Left lobe of liver (tissue), 2 donors: ENCODE results near the gene C11orf16. TPM values are rescaled to one million over a fixed set of nuclear protein-coding genes. Genes with fewer than 3 reads are reported as not detected.
"Not testable (repeated sequence)": the region's sequence is repeated elsewhere in the genome, so short reads cannot be mapped to it uniquely, and the experiment has no call there.

Experiments
- ATAC-seq: fragments of 200-7000 bp; cut with Tn5 transposase; one replicate; pipeline ENCODE4 v1.9.1; 2020; ENCODE audit warnings: mild to moderate bottlenecking, moderate library complexity
- DNase-seq: peaks from one replicate; pipeline ENCODE4 v3.0.0-alpha.2; 2020; ENCODE audit warnings: low spot score
- total RNA-seq: library from RNA; stranded (reverse); gene quantifications from one replicate; pipeline ENCODE4 v1.2.1, GENCODE V29; 2021
- donor health status: DM: no; HTN: no; CAD: no; lungs with moderate emphysema.
- donor health status: DM: no; HTN: yes; CAD: no.

C11orf16 gene
- total RNA-seq, 1 donor from 2014 or later: not detected

DNA sequence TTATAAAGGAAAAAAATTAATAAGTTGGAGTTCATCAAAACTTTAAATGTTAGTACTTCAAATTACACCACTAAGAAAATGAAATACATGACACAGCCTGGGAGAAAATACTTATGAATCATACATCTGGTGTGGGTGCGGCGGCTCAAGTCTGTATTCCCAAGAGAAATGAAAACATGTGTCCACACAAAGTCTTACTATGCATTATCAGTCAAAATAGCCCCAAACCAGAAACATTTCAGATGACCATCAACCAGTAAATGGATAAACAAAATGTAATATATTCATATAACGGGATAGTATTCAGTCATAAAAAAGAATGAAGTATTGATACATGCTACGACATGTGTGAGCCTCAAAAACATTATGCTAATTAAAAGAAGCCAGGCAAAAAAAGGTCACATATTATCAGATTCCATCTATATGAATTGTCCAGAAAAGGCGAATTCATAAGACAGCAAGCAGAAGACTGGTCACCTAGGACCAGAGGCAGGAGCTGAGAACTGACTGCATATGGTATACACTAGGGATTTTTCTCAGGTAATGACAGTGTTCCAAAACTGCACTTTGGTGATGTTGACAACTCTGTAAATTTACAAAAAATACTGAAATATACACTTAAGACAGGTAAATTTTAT lies 27.1 kb downstream of the C11orf16 start:
- ATAC-seq: no peak

DNA sequence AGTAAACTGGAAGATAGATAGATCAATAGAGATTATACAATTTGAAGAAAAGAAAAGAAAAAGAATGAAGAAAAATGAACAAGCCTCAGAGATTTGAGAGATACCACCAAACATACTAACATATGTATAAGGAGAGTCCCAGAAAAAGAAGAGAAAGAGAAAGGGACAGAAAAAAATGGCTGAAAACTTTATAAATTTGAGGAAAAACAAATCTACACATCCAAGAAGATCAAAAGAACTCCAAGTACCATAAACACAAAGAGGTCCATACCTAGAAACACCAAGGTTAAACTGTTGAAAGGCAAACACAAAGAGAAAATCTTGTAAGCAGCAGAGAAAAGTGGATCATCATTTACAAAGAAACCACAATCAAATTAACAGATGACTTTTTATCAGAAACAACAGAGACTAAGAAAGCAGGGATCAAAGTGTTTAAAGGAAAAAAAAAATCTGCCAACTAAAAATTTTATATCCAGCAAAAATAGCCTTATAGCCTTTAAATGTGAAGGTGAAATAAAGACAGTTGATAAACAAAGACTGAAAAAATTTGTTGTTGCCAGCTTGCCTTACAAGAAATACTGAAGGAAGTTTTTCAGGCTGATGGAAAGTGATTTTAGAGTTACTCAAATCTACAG lies 33.5 kb downstream of the C11orf16 start:
- no peak for ATAC-seq
- no peak for DNase-seq

More for the DNA sequence above, 27.1 kb downstream of the C11orf16 start:
- DNase-seq: no peak

DNA sequence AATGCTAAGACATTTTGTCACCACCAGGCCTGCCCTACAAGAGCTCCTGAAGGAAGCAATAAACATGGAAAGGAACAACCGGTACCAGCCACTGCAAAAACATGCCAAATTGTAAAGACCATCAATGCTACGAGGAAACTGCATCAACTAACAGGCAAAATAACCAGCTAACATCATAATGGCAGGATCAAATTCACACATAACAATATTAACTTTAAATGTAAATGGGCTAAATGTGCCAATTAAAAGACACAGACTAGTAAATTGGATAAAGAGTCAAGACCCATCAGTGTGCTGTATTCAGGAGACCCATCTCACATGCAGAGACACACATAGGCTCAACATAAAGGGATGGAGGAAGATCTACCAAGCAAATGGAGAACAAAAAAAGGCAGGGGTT lies 41.6 kb downstream of the C11orf16 start:
- DNase-seq, ATAC-seq: not testable (repeated sequence)

DNA sequence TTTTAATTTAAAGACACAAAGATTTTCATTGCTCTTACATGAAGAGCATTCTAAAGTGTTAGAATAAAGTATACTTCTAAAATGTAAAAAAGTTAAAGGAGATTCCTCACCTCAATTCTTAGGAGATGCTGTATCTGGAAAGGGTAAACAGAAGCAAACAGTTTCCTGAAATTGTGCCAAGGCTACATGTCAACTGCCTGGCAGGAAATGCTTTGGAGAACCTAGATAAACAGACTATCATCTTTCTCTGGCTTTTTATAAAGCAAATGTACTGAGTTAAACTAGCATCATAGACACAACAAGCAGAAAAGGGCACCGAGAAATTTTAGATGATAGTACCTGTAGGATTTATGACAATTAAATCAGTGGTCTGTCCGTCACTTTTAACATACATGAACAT lies 46.4 kb downstream of the C11orf16 start:
- ATAC-seq (no peak), DNase-seq (no peak)

DNA sequence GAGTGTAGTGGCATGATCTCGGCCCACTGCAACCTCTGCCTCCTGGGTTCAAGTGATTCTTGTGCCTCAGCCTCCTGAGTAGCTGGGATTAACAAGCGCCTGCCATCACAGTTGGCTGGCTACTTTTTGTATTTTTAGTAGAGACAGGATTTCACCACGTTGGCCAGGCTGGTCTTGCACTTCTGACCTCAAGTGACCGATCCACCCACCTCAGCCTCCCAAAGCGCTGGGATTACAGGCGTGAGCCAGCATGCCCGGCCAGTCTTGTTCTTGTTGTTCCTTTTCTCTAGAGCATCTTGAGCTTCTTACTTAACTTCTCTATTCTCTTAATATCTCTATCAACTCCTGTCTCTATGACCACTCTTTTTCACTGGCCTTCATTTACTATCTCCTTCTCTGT lies 51.2 kb downstream of the C11orf16 start:
- DNase-seq, ATAC-seq: not testable (repeated sequence)

DNA sequence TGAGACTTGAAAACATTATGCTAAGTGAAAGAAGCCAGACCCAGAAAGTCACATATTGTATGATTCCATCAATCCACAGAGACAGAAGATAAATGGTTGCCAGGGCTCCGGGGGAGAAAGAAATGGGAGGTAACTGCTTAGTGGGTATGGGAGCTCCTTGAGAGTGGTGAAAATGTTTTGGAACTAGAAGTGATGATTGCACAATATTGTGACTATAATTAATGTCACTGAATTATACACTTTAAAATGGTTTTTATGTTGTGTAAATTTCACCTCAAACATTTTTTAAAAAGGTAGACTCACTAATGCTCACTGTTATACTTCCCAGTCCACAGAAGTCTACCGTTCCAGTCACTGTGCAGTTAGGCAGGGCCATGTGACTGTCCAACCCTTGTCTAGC lies 54.0 kb downstream of the C11orf16 start:
- DNase-seq (no peak), ATAC-seq (no peak)

DNA sequence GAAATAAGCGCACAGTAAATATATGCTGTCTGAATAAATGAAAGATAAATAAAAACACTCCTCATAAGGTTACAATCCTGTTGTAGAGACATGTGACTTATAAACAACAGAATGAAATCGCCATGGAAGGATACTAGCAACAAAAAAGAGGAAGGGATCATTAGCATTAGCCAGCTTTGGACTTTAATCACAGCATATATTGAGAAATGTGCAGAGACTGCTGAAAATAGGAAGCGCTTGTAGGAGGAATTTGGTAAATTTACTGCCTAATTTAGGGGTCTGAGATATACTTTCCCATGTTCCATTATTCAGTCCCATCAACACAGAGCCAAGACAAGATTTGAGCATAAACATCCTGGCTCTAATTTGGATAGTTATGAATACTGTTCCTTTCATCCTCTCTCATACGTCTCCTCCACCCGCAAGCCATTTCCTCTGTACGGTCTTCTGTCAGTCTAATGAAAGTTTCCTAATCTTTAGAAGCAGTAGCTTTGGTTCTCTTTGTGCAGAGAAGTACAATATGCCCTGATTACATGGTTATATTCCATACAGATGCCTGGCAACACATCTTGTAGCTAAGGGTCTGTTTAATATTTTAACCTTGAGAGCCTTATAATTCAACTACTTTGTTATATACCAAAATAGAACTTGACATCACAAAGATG lies 58.9 kb downstream of the C11orf16 start:
- no peak for DNase-seq
- no peak for ATAC-seq

DNA sequence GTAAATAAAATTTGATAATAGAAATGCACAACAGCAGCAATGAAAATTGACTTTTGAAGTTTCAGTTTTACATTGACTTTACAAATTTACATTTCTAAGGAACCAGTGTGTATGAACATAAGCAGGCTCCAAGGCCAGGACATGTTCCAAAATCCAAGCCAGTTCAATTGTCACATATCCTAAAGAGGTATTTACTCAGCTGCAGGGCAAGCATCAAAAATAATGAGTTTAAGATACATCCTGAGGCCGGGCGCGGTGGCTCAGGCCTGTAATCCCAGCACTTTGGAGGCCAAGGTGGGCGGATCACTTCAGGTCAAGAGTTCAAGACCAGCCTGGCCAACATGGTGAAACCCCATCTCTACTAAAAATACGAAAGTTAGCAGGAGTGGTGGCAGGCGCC lies 60.8 kb downstream of the C11orf16 start:
- ATAC-seq: no peak
- DNase-seq: no peak

DNA sequence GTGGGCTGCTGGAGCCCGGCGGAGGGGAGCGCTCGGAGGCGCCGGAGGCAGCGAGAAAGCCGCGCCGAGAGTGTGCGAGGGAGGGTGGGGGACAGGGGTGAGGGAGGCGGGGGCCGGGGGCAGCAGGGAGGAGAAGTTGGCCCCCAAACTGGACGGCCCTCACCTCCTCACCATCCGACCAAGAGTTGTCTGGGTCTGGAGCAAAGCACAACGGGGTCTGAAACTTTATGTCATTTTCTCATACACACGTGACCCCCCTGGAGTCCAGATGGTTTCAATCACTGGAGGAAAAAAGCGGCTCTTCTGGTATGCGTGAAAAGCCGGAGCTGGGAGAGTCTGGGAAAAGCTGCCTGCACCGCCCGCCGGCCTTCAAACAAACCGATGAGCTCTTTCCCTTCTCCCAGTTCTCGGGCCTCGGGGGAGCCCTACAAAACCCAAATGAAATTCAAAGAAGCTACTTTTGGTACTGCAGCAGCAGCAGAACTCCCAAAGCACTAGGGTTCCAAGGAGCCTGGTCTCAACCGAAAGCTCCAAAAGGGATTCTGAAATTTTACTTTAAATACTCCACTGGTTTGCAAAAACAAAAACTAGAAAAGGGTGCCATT lies 61.5 kb downstream of the C11orf16 start:
- ATAC-seq (peak; percentile 71), DNase-seq (peak; percentile 46)

DNA sequence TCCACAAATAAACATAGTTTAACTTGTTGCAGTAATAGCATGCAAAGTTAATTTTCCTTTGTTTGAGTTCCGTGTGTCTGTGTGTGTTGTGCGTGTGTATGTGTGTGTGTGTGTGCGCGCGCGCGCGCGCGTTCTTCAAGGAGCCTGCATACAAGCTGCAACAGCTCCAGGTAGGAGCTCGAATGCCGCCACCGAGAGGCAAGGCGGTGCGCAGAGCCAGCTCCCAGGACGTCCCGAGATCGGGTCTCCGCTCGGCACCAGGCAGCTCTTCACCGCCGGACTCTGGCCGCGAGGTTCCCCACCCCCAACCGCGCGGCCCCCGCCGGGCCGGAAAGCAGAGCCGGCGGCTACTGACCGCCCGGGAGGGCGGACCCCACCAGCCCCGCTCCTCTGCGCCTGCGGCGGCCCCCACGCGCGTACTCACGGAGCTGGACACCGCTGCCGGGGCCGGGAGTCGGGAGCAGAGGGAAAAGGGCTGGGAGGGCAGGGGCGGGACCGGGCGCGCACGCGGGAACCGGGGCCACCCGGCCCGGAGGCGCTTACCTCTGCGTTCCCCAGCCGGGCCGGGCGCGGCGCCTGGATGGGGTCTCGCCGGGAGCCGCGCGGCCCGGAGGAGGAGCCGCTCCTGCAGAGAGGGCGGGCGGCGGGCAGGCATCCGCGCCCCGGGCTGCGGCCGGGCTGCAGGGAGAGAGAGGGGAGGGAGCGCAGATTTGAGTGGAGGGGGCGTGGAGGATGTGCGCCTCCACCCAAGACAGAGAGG lies 62.2 kb downstream of the C11orf16 start:
- ATAC-seq (peak; percentile 77), DNase-seq (peak; percentile 50)

Other genes starting within 250 kb of the C11orf16 start
- gene AKIP1, start 21.8 kb downstream of the C11orf16 start, total RNA-seq: 11.7 TPM
- not detected for gene ASCL3, start 10.1 kb upstream of the C11orf16 start, total RNA-seq
- gene TMEM9B, start 31.5 kb upstream of the C11orf16 start, total RNA-seq: 13.8 TPM
- gene NRIP3, start 71.1 kb upstream of the C11orf16 start, total RNA-seq: 0.05 TPM
- 0.65 TPM for gene SCUBE2, start 158.7 kb upstream of the C11orf16 start, total RNA-seq